GM18508 (cell line): ENCODE results near the gene CELSR1.

Source experiments
- ATAC-seq: cut with Tn5 transposase; IDR thresholded peaks from one replicate; pipeline ENCODE4 v1.9.1; 2021; ENCODE audit warnings: moderate number of reproducible peaks; ENCODE audit not compliant: insufficient read depth, unreplicated experiment

CELSR1 gene

GRCh38 chr22:46556775-46557174, 19.4 kb upstream of the CELSR1 start:
- no peak for ATAC-seq

- no peak for ATAC-seq
Measured at GRCh38 chr22:46553189-46553588, 15.8 kb upstream of the CELSR1 start.

GRCh38 chr22:46551996-46552395, 14.6 kb upstream of the CELSR1 start:
- no peak for ATAC-seq

GRCh38 chr22:46551321-46551720, 13.9 kb upstream of the CELSR1 start:
- no peak for ATAC-seq

- no peak for ATAC-seq
Measured at GRCh38 chr22:46549971-46550641, 12.7 kb upstream of the CELSR1 start.

GRCh38 chr22:46549563-46549840, 12.1 kb upstream of the CELSR1 start:
- ATAC-seq = no peak

- no peak for ATAC-seq
Measured at GRCh38 chr22:46547883-46548244, 10.4 kb upstream of the CELSR1 start.

- ATAC-seq = no peak
Measured at GRCh38 chr22:46547179-46547882, 9.9 kb upstream of the CELSR1 start.

GRCh38 chr22:46546466-46547178, 9.2 kb upstream of the CELSR1 start:
- ATAC-seq = no peak

- ATAC-seq = no peak
Measured at GRCh38 chr22:46545086-46545792, 7.8 kb upstream of the CELSR1 start.

- ATAC-seq = no peak
Measured at GRCh38 chr22:46542011-46542985, 4.9 kb upstream of the CELSR1 start.

- no peak for ATAC-seq
Measured at GRCh38 chr22:46541536-46541935, 4.1 kb upstream of the CELSR1 start.

GRCh38 chr22:46540874-46541273, 3.5 kb upstream of the CELSR1 start:
- no peak for ATAC-seq

- ATAC-seq = no peak
Measured at GRCh38 chr22:46539169-46539568, 1.7 kb upstream of the CELSR1 start.

GRCh38 chr22:46538814-46539160, 1.4 kb upstream of the CELSR1 start:
- no peak for ATAC-seq

GRCh38 chr22:46537946-46538813, 760 bp upstream of the CELSR1 start:
- ATAC-seq = no peak

GRCh38 chr22:46536537-46537224, 739 bp downstream of the CELSR1 start:
- ATAC-seq = no peak

- ATAC-seq = no peak
Measured at GRCh38 chr22:46535876-46536536, 1.4 kb downstream of the CELSR1 start.
